ENCODE measurements around the gene CIP2A. TPM values are rescaled to one million over a fixed set of nuclear protein-coding genes. Genes with fewer than 3 reads are reported as not detected.

Gene CIP2A
- total RNA-seq, 1 experiment from 2014 or later = 26.9 TPM

GRCh38 chr3:108510496-108510895 lies 78.7 kb downstream of the CIP2A start, which contains the start of gene MYH15:
Gene MYH15 (minus strand): TSS chr3:108510596. CDS start chr3:108510530, 66 bp downstream.
- ChIA-PET CTCF (no interaction called here), POLR2A (no interaction called here)
- Mint-ChIP-seq H3K4me3 (ENCODE audit: unreplicated experiment) (no peak within 1 kb of the TSS), H3K36me3 (ENCODE audit: insufficient read depth, unreplicated experiment) (no peaks in the 10 kb centered on the region), H3K27ac (ENCODE audit: unreplicated experiment) (no peak within 1 kb of the TSS), H3K4me1 (ENCODE audit: low read depth, unreplicated experiment) (no peaks in the 10 kb centered on the region), H3K27me3 (ENCODE audit: insufficient read depth, unreplicated experiment) (peaks cover 10% of the 10 kb centered on the region), H3K9me3 (ENCODE audit: unreplicated experiment) (no peaks in the 10 kb centered on the region)
- BruUV-seq (replicated peaks) = no TSS peak
- H3K4me3 ChIP-seq (ENCODE audit: low read depth, low read length) = no peak within 1 kb of the TSS
- intact Hi-C loops (cut with micrococcal nuclease; ENCODE audit: unreplicated experiment) = no loop called here
- no peaks in the 10 kb centered on the region for H3K36me3 ChIP-seq (ENCODE audit: control insufficient read depth, insufficient read depth, low read length)
- no peak for DNase-seq
- no peaks in the 10 kb centered on the region for H3K9me3 ChIP-seq
- H3K4me1 ChIP-seq = no peaks in the 10 kb centered on the region
- no peaks in the 10 kb centered on the region for H3K27me3 ChIP-seq (replicated peaks; ENCODE audit: control insufficient read depth, insufficient read depth, low read length)
- TF ChIP-seq, protein P1, sequence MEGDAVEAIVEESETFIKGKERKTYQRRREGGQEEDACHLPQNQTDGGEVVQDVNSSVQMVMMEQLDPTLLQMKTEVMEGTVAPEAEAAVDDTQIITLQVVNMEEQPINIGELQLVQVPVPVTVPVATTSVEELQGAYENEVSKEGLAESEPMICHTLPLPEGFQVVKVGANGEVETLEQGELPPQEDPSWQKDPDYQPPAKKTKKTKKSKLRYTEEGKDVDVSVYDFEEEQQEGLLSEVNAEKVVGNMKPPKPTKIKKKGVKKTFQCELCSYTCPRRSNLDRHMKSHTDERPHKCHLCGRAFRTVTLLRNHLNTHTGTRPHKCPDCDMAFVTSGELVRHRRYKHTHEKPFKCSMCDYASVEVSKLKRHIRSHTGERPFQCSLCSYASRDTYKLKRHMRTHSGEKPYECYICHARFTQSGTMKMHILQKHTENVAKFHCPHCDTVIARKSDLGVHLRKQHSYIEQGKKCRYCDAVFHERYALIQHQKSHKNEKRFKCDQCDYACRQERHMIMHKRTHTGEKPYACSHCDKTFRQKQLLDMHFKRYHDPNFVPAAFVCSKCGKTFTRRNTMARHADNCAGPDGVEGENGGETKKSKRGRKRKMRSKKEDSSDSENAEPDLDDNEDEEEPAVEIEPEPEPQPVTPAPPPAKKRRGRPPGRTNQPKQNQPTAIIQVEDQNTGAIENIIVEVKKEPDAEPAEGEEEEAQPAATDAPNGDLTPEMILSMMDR (IDR thresholded peaks at IDR 0.05; ENCODE audit: insufficient read depth in 1 of 2, low read depth in 1 of 2, low read length in 1 of 2, severe bottlenecking in 1 of 2, unreplicated experiment in 1 of 2) = no peak

DNA sequence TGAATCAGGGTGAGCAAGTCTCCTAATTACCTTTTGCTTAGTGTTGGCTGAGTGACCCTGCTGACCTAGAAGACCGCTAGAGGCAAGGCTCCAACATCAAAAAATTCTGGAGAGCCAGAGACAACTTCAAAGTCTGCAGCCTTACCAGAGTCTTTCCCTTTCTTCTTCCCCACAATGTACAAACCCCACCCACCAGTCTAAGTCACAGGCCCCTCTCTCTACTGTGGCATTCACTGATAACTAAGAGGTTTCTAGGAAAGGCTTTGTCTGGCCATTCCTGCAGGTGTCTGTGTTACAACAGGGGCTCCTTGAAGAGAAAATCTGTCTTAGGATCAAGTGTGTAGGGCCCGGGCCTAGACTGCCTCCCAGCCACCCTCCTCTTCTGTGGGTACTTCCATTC lies 79.4 kb downstream of the CIP2A start:
- no peaks in the 10 kb centered on the region for H3K4me1 Mint-ChIP-seq (ENCODE audit: low read depth, unreplicated experiment)
- DNase-seq = no peak
- H3K4me3 ChIP-seq (ENCODE audit: low read depth, low read length) = no peak overlapping the region
- TF ChIP-seq, protein P1 (IDR thresholded peaks at IDR 0.05; ENCODE audit: insufficient read depth in 1 of 2, low read depth in 1 of 2, low read length in 1 of 2, severe bottlenecking in 1 of 2, unreplicated experiment in 1 of 2) = no peak
- H3K36me3 ChIP-seq (ENCODE audit: control insufficient read depth, insufficient read depth, low read length) = no peaks in the 10 kb centered on the region
- no peaks in the 10 kb centered on the region for H3K9me3 ChIP-seq
- H3K27ac Mint-ChIP-seq (ENCODE audit: unreplicated experiment) = no peak overlapping the region
- ChIA-PET POLR2A (no interaction called here), CTCF (no interaction called here)
- H3K9me3 Mint-ChIP-seq (ENCODE audit: unreplicated experiment) = no peaks in the 10 kb centered on the region
- intact Hi-C loops (cut with micrococcal nuclease; ENCODE audit: unreplicated experiment) = no loop called here
- BruUV-seq (replicated peaks) = no TSS peak
- no peak overlapping the region for H3K4me3 Mint-ChIP-seq (ENCODE audit: unreplicated experiment)
- H3K27me3 ChIP-seq (replicated peaks; ENCODE audit: control insufficient read depth, insufficient read depth, low read length) = no peaks in the 10 kb centered on the region
- peaks cover 10% of the 10 kb centered on the region for H3K27me3 Mint-ChIP-seq (ENCODE audit: insufficient read depth, unreplicated experiment)
- no peaks in the 10 kb centered on the region for H3K4me1 ChIP-seq
- no peaks in the 10 kb centered on the region for H3K36me3 Mint-ChIP-seq (ENCODE audit: insufficient read depth, unreplicated experiment)

DNA sequence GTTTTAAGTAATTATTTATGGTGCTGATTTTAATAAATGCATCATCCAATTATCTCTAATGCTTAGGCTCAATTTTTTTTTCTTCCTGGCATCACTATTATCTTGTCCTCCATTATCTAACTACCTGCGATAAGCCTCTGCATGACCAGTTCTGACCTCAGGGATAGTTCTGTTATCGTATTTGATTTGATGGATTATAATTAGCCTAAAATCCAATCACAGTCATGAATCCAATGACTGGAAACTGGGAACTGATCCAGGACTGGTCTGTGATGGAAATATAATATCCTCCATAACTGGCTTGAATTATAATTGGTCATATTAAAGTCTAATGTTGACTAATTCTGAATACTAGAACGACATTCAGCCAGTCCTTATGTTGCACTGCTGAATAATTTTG lies 80.0 kb downstream of the CIP2A start:
- Mint-ChIP-seq H3K27ac (ENCODE audit: unreplicated experiment) (no peak overlapping the region), H3K4me1 (ENCODE audit: low read depth, unreplicated experiment) (no peaks in the 10 kb centered on the region), H3K9me3 (ENCODE audit: unreplicated experiment) (no peaks in the 10 kb centered on the region), H3K36me3 (ENCODE audit: insufficient read depth, unreplicated experiment) (no peaks in the 10 kb centered on the region), H3K27me3 (ENCODE audit: insufficient read depth, unreplicated experiment) (peaks cover 12% of the 10 kb centered on the region), H3K4me3 (ENCODE audit: unreplicated experiment) (no peak overlapping the region)
- TF ChIP-seq, protein P1 (IDR thresholded peaks at IDR 0.05; ENCODE audit: insufficient read depth in 1 of 2, low read depth in 1 of 2, low read length in 1 of 2, severe bottlenecking in 1 of 2, unreplicated experiment in 1 of 2) = no peak
- BruUV-seq (replicated peaks) = no TSS peak
- no peaks in the 10 kb centered on the region for H3K4me1 ChIP-seq
- H3K4me3 ChIP-seq (ENCODE audit: low read depth, low read length) = no peak overlapping the region
- CTCF ChIA-PET = no interaction called here
- intact Hi-C loops (cut with micrococcal nuclease; ENCODE audit: unreplicated experiment) = no loop called here
- no peaks in the 10 kb centered on the region for H3K27me3 ChIP-seq (replicated peaks; ENCODE audit: control insufficient read depth, insufficient read depth, low read length)
- POLR2A ChIA-PET = no interaction called here
- no peaks in the 10 kb centered on the region for H3K36me3 ChIP-seq (ENCODE audit: control insufficient read depth, insufficient read depth, low read length)
- DNase-seq = no peak
- no peaks in the 10 kb centered on the region for H3K9me3 ChIP-seq

Measured in Caco-2 (cell line).